A549 (cell line): ENCODE results near the gene KLHL1. TPM values are rescaled to one million over a fixed set of nuclear protein-coding genes. Genes with fewer than 3 reads are reported as not detected.

Experiments
- ATAC-seq, 2 experiments: fragments of 200-7000 bp in 1 of 2; fragments of >200 bp in 1 of 2; cut with Nextera tagmentation in 1 of 2; cut with Tn5 transposase in 1 of 2; 3 replicates each; pipeline versions ENCODE4 v1.8.0 to v1.9.1; 2018 to 2020; ENCODE audit warnings: mild to moderate bottlenecking in 1 of 2, moderate library complexity in 1 of 2
- CTCF ChIA-PET: fragments of 300-600 bp; sonication (Branson Sonifier 250); formaldehyde crosslinking; extraction: SDS; loops from one replicate; lab custom pipeline; 2021; ENCODE audit warnings: antibody characterized with exemption, inconsistent platforms; lab: Yijun Ruan, JAX
- POLR2A ChIA-PET: fragments of 350-600 bp; formaldehyde crosslinking; extraction: SDS; loops from one replicate; lab custom pipeline; 2021; ENCODE audit warnings: antibody characterized with exemption, inconsistent platforms; lab: Yijun Ruan, JAX
- DNase-seq, 2 experiments: peaks; one replicate each; pipeline versions ENCODE4 v3.0.0 to v3.0.0-alpha.2; 2011 to 2016; ENCODE audit warnings: low read depth in 1 of 2, low spot score in 1 of 2
- FAIRE-seq: peaks from 2 replicates; lab custom pipeline; 2011; peaks lifted over from hg19 to GRCh38; lab: Jason Lieb, UNC
- H3K27ac ChIP-seq, 2 experiments: fragments of >200 bp; sonication (Bioruptor Twin); formaldehyde crosslinking; 3 replicates each; pipeline ENCODE4 v1.5.1; 2016 to 2017
- H3K4me1 ChIP-seq: fragments of >200 bp; sonication (Bioruptor Twin); formaldehyde crosslinking; 3 replicates; pipeline ENCODE4 v1.6.1; 2016
- H3K4me2 ChIP-seq: fragments of >200 bp; sonication (Bioruptor Twin); formaldehyde crosslinking; 3 replicates; pipeline ENCODE4 v1.6.1; 2016
- H3K4me3 ChIP-seq: fragments of >200 bp; sonication (Bioruptor Twin); formaldehyde crosslinking; 3 replicates; pipeline ENCODE4 v1.5.1; 2016
- H3K9me3 ChIP-seq: fragments of >200 bp; sonication (Bioruptor Twin); formaldehyde crosslinking; 3 replicates; pipeline ENCODE4 v1.6.1; 2016
- BHLHE40 ChIP-seq: IDR thresholded peaks from 2 replicates; pipeline ENCODE4 v1.6.1; 2012; ENCODE audit warnings: low read depth, low read length, inconsistent platforms
- CHD2 ChIP-seq: fragments of 150-350 bp; IDR thresholded peaks from 2 replicates; pipeline ENCODE4 v1.6.1; 2014; ENCODE audit warnings: low read length; ENCODE audit not compliant: partially characterized antibody
- ESRRA ChIP-seq: fragments of 150-350 bp; IDR thresholded peaks from 2 replicates; pipeline ENCODE4 v1.6.1; 2014; ENCODE audit warnings: mild to moderate bottlenecking, low read length, borderline replicate concordance
- FOSL2 ChIP-seq, 2 experiments: fragments of 450-650 bp in 1 of 2; fragments of >200 bp in 1 of 2; sonication (Bioruptor Twin) in 1 of 2; formaldehyde crosslinking; IDR thresholded peaks; 2 replicates each; pipeline versions ENCODE4 v1.5.0 to v1.6.1; 2016 to 2020; ENCODE audit warnings: mild to moderate bottlenecking in 1 of 2, moderate library complexity in 1 of 2
- HOXB13 ChIP-seq: fragments of 250-450 bp; sonication (Bioruptor Pico); IDR thresholded peaks from 2 replicates; pipeline ENCODE4 v1.5.0; 2020; ENCODE audit warnings: low read depth, mild to moderate bottlenecking, moderate library complexity
- HOXB5 ChIP-seq: fragments of 250-450 bp; sonication (Bioruptor Pico); IDR thresholded peaks from 2 replicates; pipeline ENCODE4 v1.5.0; 2020; ENCODE audit warnings: mild to moderate bottlenecking, moderate library complexity
- KDM5A ChIP-seq: fragments of 200-600 bp; sonication (generic); IDR thresholded peaks from 2 replicates; pipeline ENCODE4 v1.6.1; 2016; ENCODE audit warnings: antibody characterized with exemption, mild to moderate bottlenecking
- MAFK ChIP-seq: fragments of 450-650 bp; IDR thresholded peaks from 2 replicates; pipeline ENCODE4 v1.6.1; 2014; ENCODE audit not compliant: partially characterized antibody
- MYC ChIP-seq: IDR thresholded peaks from 2 replicates; pipeline ENCODE4 v1.6.1; 2012; ENCODE audit warnings: mild to moderate bottlenecking, inconsistent platforms, low read length, improper control_type of control experiment, borderline replicate concordance
- NFE2L2 ChIP-seq: fragments of 150-350 bp; conservative IDR thresholded peaks from 2 replicates; pipeline ENCODE4 v1.6.1; 2014; ENCODE audit warnings: low read length
- POLR2A ChIP-seq: IDR thresholded peaks from 2 replicates; pipeline ENCODE4 v1.6.1; 2012; ENCODE audit warnings: mild to moderate bottlenecking, low read length
- RAD21 ChIP-seq, 2 experiments: fragments of >200 bp in 1 of 2; sonication (Bioruptor Twin) in 1 of 2; formaldehyde crosslinking in 1 of 2; IDR thresholded peaks in 1 of 2; conservative IDR thresholded peaks in 1 of 2; 2 replicates in 1 of 2; 3 replicates in 1 of 2; pipeline ENCODE4 v1.6.1; 2012 to 2018; ENCODE audit warnings: inconsistent platforms in 1 of 2
- RARB ChIP-seq: fragments of 250-450 bp; sonication (Bioruptor Pico); IDR thresholded peaks from 2 replicates; pipeline ENCODE4 v1.8.0; 2021; ENCODE audit warnings: mild to moderate bottlenecking, moderate library complexity
- SREBF2 ChIP-seq: fragments of 450-650 bp; IDR thresholded peaks from 2 replicates; pipeline ENCODE4 v1.6.1; 2014; ENCODE audit warnings: mild to moderate bottlenecking, moderate library complexity
- TP53 ChIP-seq: fragments of 250-450 bp; sonication (Bioruptor Pico); IDR thresholded peaks from 2 replicates; pipeline ENCODE4 v1.5.0; 2021; ENCODE audit warnings: mild to moderate bottlenecking, moderate library complexity
- ZNF302 ChIP-seq: fragments of 250-450 bp; sonication (Bioruptor Pico); IDR thresholded peaks from 2 replicates; pipeline ENCODE4 v1.9.0; 2021; ENCODE audit warnings: inconsistent platforms, mild to moderate bottlenecking, moderate library complexity
- ZSCAN20 ChIP-seq: fragments of 250-450 bp; sonication (Bioruptor Pico); IDR thresholded peaks from 2 replicates; pipeline ENCODE4 v1.8.0; 2022; ENCODE audit warnings: mild to moderate bottlenecking, moderate library complexity
- WGBS: methylation state at CpG from one replicate; pipeline ENCODE4 v1.1.6; 2017; ENCODE audit errors: missing lambda C conversion rate; 5-methylcytosine and 5-hydroxymethylcytosine counted together
- polyA plus RNA-seq, 4 experiments: library from polyadenylated mRNA; depleted of rRNA in 3 of 4; stranded (reverse); fragments of >200 nt; fragmentation: RNase III in 1 of 4; extraction: RNeasy Plus Mini Kit Qiagen cat#74134 plus additional on column Dnase treatment in 1 of 4; gene quantifications; 2 replicates in 3 of 4; 3 replicates in 1 of 4; pipeline ENCODE4 v1.2.3, GENCODE V29; 2011 to 2017
- TF ChIP-seq, protein P1 (sequence below): IDR thresholded peaks from 2 replicates; pipeline ENCODE4 v1.6.1; 2012; ENCODE audit warnings: low read depth, borderline replicate concordance
- TF ChIP-seq, protein P2 (sequence below): fragments of >200 bp; sonication (Bioruptor Twin); formaldehyde crosslinking; IDR thresholded peaks from 3 replicates; pipeline ENCODE4 v1.5.1; 2016
- TF ChIP-seq, protein P3 (sequence below): IDR thresholded peaks from 2 replicates; pipeline ENCODE4 v1.6.1; 2012
- TF ChIP-seq, protein P4 (sequence below): IDR thresholded peaks from 2 replicates; pipeline ENCODE4 v1.6.1; 2012
- TF ChIP-seq, protein P5 (sequence below): fragments of 200-600 bp; sonication (generic); IDR thresholded peaks from 2 replicates; pipeline ENCODE4 v1.6.1; 2016; ENCODE audit warnings: antibody characterized with exemption, mild to moderate bottlenecking, moderate library complexity

KLHL1 gene
- polyA plus RNA-seq, 2 of the 4 experiments (the other 2 are of a cell fraction): not detected

DNA sequence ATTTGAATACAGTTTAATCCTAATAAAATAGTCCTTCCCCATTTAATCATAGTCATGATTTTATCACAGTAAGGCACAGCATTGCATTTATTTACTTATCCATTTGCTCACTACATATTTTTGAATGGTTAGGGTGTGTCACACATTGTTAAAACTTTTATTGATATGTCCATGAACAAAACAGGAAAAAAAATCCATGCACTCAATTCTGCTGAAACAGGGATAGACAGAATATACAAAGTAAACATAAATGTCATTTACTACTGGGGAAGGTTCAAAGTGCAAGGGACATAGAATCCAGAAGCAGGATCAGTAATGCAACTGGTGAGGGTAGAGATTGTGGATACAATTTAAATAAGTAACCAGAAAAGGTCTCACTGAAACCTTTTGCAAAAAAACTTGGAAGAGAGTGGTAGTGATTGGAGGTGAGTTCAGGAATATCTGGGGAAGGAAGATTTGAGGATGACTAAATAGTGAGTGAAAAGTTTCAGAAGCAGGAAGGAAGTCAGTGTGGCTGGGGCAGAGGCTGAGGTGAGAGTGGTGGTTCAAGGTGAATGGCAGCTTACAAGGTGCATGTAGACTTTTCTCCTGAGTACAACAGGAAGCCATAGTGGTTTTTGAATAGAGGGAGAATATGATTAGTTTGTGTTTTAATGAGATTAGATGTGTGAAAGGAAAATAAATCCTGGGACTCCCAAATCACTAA lies 387.8 kb downstream of the KLHL1 start (continued):
- TF ChIP-seq, protein P1, sequence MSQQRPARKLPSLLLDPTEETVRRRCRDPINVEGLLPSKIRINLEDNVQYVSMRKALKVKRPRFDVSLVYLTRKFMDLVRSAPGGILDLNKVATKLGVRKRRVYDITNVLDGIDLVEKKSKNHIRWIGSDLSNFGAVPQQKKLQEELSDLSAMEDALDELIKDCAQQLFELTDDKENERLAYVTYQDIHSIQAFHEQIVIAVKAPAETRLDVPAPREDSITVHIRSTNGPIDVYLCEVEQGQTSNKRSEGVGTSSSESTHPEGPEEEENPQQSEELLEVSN: no peak

DNA sequence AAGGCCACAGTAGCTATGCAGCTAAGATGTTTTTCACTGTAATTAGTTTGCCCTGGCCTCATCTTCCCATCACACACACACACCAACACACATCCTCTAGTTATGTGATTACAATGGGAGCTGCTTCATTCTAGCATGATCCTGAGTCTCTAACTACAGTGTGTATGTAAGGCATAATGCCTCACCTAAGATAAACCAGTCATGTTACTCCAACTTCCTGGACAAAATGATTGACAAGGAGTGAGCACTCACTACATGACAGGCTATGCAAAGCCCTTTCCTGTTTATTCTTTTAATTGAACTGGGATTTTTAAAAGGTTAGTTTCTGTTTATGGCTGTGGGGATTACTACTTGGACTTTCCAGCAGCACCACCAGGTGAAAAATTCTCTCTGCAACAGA lies 401.4 kb downstream of the KLHL1 start:
- FAIRE-seq: no peak

DNA sequence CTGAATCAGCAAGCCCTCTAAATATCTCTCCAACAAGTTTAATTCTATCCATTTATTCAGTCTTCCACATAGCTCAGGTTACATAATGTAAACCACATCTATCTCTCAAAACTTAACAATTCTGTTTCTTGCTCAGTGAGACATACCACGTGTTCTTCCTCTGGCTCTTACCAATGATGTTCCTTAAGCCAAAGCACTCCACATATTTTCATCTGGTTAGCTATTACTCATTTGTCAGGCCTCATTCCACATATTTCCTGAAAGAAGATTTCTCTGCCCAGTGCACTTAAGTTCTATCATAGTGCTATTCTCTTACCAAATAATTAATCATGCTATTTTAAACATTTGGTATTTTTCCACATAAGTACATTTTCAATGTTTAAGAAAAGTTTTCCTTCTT lies 403.9 kb downstream of the KLHL1 start:
- ATAC-seq (no peak), FAIRE-seq (no peak), DNase-seq (no peak)
- Histone ChIP-seq H3K4me2 (no peak overlapping the region), H3K27ac (no peak overlapping the region), H3K4me3 (no peak overlapping the region), H3K4me1 (no peaks in the 10 kb centered on the region), H3K9me3 (no peaks in the 10 kb centered on the region)
- ChIA-PET POLR2A (no interaction called here), CTCF (no interaction called here)
- WGBS: 5% methylated on average over 1 of the region's 1 CpG
- TF ChIP-seq MAFK (no peak), ESRRA (no peak), ZNF302 (no peak), ZSCAN20 (no peak), KDM5A (no peak), RARB (no peak), BHLHE40 (no peak), SREBF2 (no peak), TP53 (CRISPR knock-in tag) (no peak), POLR2A (no peak), HOXB5 (no peak), FOSL2 (IDR thresholded peaks at IDR 0.05) (no peak), FOSL2 (CRISPR knock-in tag; IDR thresholded peaks at IDR 0.05) (no peak), NFE2L2 (no peak), MYC (no peak), HOXB13 (no peak)

More for the DNA sequence above, 401.4 kb downstream of the KLHL1 start:
- no peak for TF ChIP-seq CHD2
- no peak for TF ChIP-seq HOXB5
- TF ChIP-seq, protein P2, sequence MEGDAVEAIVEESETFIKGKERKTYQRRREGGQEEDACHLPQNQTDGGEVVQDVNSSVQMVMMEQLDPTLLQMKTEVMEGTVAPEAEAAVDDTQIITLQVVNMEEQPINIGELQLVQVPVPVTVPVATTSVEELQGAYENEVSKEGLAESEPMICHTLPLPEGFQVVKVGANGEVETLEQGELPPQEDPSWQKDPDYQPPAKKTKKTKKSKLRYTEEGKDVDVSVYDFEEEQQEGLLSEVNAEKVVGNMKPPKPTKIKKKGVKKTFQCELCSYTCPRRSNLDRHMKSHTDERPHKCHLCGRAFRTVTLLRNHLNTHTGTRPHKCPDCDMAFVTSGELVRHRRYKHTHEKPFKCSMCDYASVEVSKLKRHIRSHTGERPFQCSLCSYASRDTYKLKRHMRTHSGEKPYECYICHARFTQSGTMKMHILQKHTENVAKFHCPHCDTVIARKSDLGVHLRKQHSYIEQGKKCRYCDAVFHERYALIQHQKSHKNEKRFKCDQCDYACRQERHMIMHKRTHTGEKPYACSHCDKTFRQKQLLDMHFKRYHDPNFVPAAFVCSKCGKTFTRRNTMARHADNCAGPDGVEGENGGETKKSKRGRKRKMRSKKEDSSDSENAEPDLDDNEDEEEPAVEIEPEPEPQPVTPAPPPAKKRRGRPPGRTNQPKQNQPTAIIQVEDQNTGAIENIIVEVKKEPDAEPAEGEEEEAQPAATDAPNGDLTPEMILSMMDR: no peak
- TF ChIP-seq ZSCAN20: no peak
- TF ChIP-seq, protein P3, sequence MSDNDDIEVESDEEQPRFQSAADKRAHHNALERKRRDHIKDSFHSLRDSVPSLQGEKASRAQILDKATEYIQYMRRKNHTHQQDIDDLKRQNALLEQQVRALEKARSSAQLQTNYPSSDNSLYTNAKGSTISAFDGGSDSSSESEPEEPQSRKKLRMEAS: no peak
- TF ChIP-seq, protein P1: no peak
- no peak for TF ChIP-seq MAFK
- no peak for TF ChIP-seq RAD21 (conservative IDR thresholded peaks at IDR 0.05 in 1 of 2, IDR thresholded peaks at IDR 0.05 in 1 of 2)
- TF ChIP-seq, protein P4, sequence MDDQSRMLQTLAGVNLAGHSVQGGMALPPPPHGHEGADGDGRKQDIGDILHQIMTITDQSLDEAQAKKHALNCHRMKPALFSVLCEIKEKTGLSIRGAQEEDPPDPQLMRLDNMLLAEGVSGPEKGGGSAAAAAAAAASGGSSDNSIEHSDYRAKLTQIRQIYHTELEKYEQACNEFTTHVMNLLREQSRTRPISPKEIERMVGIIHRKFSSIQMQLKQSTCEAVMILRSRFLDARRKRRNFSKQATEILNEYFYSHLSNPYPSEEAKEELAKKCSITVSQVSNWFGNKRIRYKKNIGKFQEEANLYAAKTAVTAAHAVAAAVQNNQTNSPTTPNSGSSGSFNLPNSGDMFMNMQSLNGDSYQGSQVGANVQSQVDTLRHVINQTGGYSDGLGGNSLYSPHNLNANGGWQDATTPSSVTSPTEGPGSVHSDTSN: no peak
- TF ChIP-seq RARB: no peak
- no peak for TF ChIP-seq HOXB13
- TF ChIP-seq, protein P5, sequence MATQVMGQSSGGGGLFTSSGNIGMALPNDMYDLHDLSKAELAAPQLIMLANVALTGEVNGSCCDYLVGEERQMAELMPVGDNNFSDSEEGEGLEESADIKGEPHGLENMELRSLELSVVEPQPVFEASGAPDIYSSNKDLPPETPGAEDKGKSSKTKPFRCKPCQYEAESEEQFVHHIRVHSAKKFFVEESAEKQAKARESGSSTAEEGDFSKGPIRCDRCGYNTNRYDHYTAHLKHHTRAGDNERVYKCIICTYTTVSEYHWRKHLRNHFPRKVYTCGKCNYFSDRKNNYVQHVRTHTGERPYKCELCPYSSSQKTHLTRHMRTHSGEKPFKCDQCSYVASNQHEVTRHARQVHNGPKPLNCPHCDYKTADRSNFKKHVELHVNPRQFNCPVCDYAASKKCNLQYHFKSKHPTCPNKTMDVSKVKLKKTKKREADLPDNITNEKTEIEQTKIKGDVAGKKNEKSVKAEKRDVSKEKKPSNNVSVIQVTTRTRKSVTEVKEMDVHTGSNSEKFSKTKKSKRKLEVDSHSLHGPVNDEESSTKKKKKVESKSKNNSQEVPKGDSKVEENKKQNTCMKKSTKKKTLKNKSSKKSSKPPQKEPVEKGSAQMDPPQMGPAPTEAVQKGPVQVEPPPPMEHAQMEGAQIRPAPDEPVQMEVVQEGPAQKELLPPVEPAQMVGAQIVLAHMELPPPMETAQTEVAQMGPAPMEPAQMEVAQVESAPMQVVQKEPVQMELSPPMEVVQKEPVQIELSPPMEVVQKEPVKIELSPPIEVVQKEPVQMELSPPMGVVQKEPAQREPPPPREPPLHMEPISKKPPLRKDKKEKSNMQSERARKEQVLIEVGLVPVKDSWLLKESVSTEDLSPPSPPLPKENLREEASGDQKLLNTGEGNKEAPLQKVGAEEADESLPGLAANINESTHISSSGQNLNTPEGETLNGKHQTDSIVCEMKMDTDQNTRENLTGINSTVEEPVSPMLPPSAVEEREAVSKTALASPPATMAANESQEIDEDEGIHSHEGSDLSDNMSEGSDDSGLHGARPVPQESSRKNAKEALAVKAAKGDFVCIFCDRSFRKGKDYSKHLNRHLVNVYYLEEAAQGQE: no peak
- no peaks in the 10 kb centered on the region for H3K9me3 ChIP-seq
- ATAC-seq: no peak
- CTCF ChIA-PET: no interaction called here
- no peaks in the 10 kb centered on the region for H3K4me1 ChIP-seq
- H3K4me3 ChIP-seq: no peak overlapping the region
- no peak for DNase-seq
- POLR2A ChIA-PET: no interaction called here
- no peak overlapping the region for H3K4me2 ChIP-seq
- H3K27ac ChIP-seq: no peak overlapping the region
